Kidney (tissue), 14 donors: Measurements from ENCODE around the gene SMC1B. TPM values are rescaled to one million over a fixed set of nuclear protein-coding genes. Genes with fewer than 3 reads are reported as not detected.
"Not testable (repeated sequence)": the region's sequence is repeated elsewhere in the genome, so short reads cannot be mapped to it uniquely, and the experiment has no call there.

ENCODE experiments used
- DNase-seq, 5 donors: peaks; one replicate each; pipeline ENCODE4 v3.0.0-alpha.2; 2013 to 2020
- FAIRE-seq: peaks from 2 replicates; lab custom pipeline; 2012; peaks lifted over from hg19 to GRCh38; lab: Jason Lieb, UNC
- H3K27ac ChIP-seq, 2 donors: one replicate each; pipeline ENCODE4 v1.7.0; 2013; ENCODE audit warnings: low read depth in 2 of 2, low read length in 2 of 2, inconsistent platforms in 1 of 2
- H3K27me3 ChIP-seq: one replicate; pipeline ENCODE4 v1.7.1; 2013; ENCODE audit warnings: low read length, inconsistent platforms; ENCODE audit not compliant: control insufficient read depth, insufficient read depth
- H3K36me3 ChIP-seq, 3 donors: one replicate each; pipeline versions ENCODE4 v1.7.0 to v1.7.1; 2013; ENCODE audit warnings: low read length in 3 of 3, control low read depth in 1 of 3, inconsistent platforms in 1 of 3; ENCODE audit not compliant: insufficient read depth in 3 of 3, control insufficient read depth in 2 of 3
- H3K4me1 ChIP-seq, 3 donors: one replicate each; pipeline versions ENCODE4 v1.7.0 to v1.7.1; 2013; ENCODE audit warnings: low read length in 3 of 3, inconsistent platforms in 1 of 3, low read depth in 1 of 3; ENCODE audit not compliant: control insufficient read depth in 2 of 3, insufficient read depth in 2 of 3
- H3K4me3 ChIP-seq, 3 donors: one replicate each; pipeline versions ENCODE4 v1.7.0 to v1.8.1; 2013; ENCODE audit warnings: low read length in 3 of 3, control low read depth in 1 of 3, inconsistent platforms in 1 of 3
- H3K9ac ChIP-seq, 3 donors: one replicate each; pipeline versions ENCODE4 v1.7.0 to v1.7.1; 2013; ENCODE audit warnings: low read length in 3 of 3, control low read depth in 1 of 3, inconsistent platforms in 1 of 3
- H3K9me3 ChIP-seq, 3 donors: one replicate each; pipeline versions ENCODE4 v1.7.0 to v1.7.1; 2013; ENCODE audit warnings: low read length in 3 of 3, control low read depth in 1 of 3, inconsistent platforms in 1 of 3; ENCODE audit not compliant: control insufficient read depth in 2 of 3, insufficient read depth in 1 of 3
- CTCF ChIP-seq: IDR thresholded peaks from 3 replicates; pipeline ENCODE4 v1.5.1; 2012; ENCODE audit warnings: mild to moderate bottlenecking, moderate library complexity, borderline replicate concordance; ENCODE audit not compliant: insufficient read depth; ENCODE audit errors: extremely low read depth
- intact Hi-C: fragments of 100-400 bp; cut with DNase I; formaldehyde crosslinking; loops from one replicate; pipeline ENCODE4 v1.11.1; 2022
- polyA plus RNA-seq: library from polyadenylated mRNA; stranded (reverse); fragments of 350-450 nt; fragmentation: Illumina TruSeq; extraction: RNeasy Lipid Tissue Mini Kit (QIAGEN cat#74804); gene quantifications from one replicate; pipeline ENCODE4 v1.2.3, GENCODE V29; 2014; ENCODE audit warnings: low read depth, low replicate concordance; ENCODE audit not compliant: insufficient read depth
- total RNA-seq: library from RNA; stranded (reverse); fragmentation: NEBNext Ultra II Directional; extraction: Animal tissue kit (Norgen Biotek cat#: 25700); gene quantifications from one replicate; pipeline ENCODE4 v1.2.1, GENCODE V29; 2021
- donor health status: control.
- donor health status: control.
- donor health status: control.
- donor health status: control.
- donor health status: control.
- donor health status: DM: yes; HTN: yes; CAD: no.
- donor health status: Normal renal cell carcinoma (clear cell type).

The SMC1B gene
- total and polyA plus RNA-seq, 2 donors from 2014 or later: not detected

- no peak for TF ChIP-seq CTCF
- intact Hi-C loops: no loop called here
- Histone ChIP-seq H3K4me1 (peaks cover 0 to 2% (median 0%) of the 10 kb centered on the region in 3 donors), H3K36me3 (no peaks in the 10 kb centered on the region), H3K9ac (no peak overlapping the region), H3K4me3 (no peak overlapping the region), H3K9me3 (peaks cover 0 to 1% (median 0%) of the 10 kb centered on the region in 3 donors), H3K27ac (no peak overlapping the region), H3K27me3 (no peaks in the 10 kb centered on the region)
- FAIRE-seq (no peak), DNase-seq (no peak)
These were observed 117.9 kb downstream of the SMC1B start for GRCh38 chr22:45295492-45295891.

- H3K4me3 ChIP-seq, H3K9ac ChIP-seq, DNase-seq, H3K4me1 ChIP-seq, H3K27ac ChIP-seq, intact Hi-C loops, FAIRE-seq, H3K36me3 ChIP-seq, H3K27me3 ChIP-seq, H3K9me3 ChIP-seq: not testable (repeated sequence)
These were observed 118.4 kb downstream of the SMC1B start for GRCh38 chr22:45295004-45295403.

Other genes with a start within 250 kb of the SMC1B start
- 64.2 TPM for gene NUP50, start 249.7 kb downstream of the SMC1B start, total RNA-seq
- gene NUP50, start 249.7 kb downstream of the SMC1B start, polyA plus RNA-seq: 11.3 TPM
- 55.4 TPM for gene KIAA0930, start 172.7 kb downstream of the SMC1B start, total RNA-seq
- gene KIAA0930, start 172.7 kb downstream of the SMC1B start, polyA plus RNA-seq: 26.4 TPM
- gene UPK3A, start 128.7 kb downstream of the SMC1B start, total RNA-seq: not detected
- gene UPK3A, start 128.7 kb downstream of the SMC1B start, polyA plus RNA-seq: not detected
- 13.0 TPM for gene FAM118A, start 103.7 kb downstream of the SMC1B start, total RNA-seq
- gene FAM118A, start 103.7 kb downstream of the SMC1B start, polyA plus RNA-seq: 5.7 TPM
- 1.0 TPM for gene RIBC2, start 94 bp upstream of the SMC1B start, total RNA-seq
- not detected for gene RIBC2, start 94 bp upstream of the SMC1B start, polyA plus RNA-seq
- gene FBLN1, start 89.3 kb upstream of the SMC1B start, total RNA-seq: 105 TPM
- 23.3 TPM for gene FBLN1, start 89.3 kb upstream of the SMC1B start, polyA plus RNA-seq